ENCODE results near the gene GPC1.

The GPC1 gene

GRCh38 chr2:240426845-240427721 lies 8.4 kb upstream of the GPC1 start:
- Mint-ChIP-seq H3K4me1 (peaks cover 23% of the 10 kb centered on the region), H3K27ac (peak overlapping the region; percentile 36), H3K27me3 (ENCODE audit: low read depth, poor library complexity) (peaks cover 13% of the 10 kb centered on the region), H3K4me3 (no peak overlapping the region), H3K36me3 (ENCODE audit: low read depth) (no peaks in the 10 kb centered on the region), H3K9me3 (peaks cover 54% of the 10 kb centered on the region)
- TF ChIP-seq CTCF (IDR thresholded peaks at IDR 0.05), result no peak
- DNase-seq, result peak; percentile 2

GRCh38 chr2:240427729-240428128 lies 7.7 kb upstream of the GPC1 start:
- Mint-ChIP-seq H3K27ac (no peak overlapping the region), H3K4me3 (no peak overlapping the region), H3K4me1 (peaks cover 23% of the 10 kb centered on the region), H3K36me3 (ENCODE audit: low read depth) (no peaks in the 10 kb centered on the region), H3K27me3 (ENCODE audit: low read depth, poor library complexity) (peaks cover 17% of the 10 kb centered on the region), H3K9me3 (peaks cover 47% of the 10 kb centered on the region)
- no peak for TF ChIP-seq CTCF (IDR thresholded peaks at IDR 0.05)
- DNase-seq, result no peak

- Mint-ChIP-seq H3K36me3 (ENCODE audit: low read depth) (no peaks in the 10 kb centered on the region), H3K27ac (no peak overlapping the region), H3K27me3 (ENCODE audit: low read depth, poor library complexity) (peaks cover 20% of the 10 kb centered on the region), H3K9me3 (peaks cover 42% of the 10 kb centered on the region), H3K4me1 (peaks cover 23% of the 10 kb centered on the region), H3K4me3 (no peak overlapping the region)
- DNase-seq, result no peak
- TF ChIP-seq CTCF (IDR thresholded peaks at IDR 0.05), result no peak
Observed at GRCh38 chr2:240428245-240428644, 7.2 kb upstream of the GPC1 start.

GRCh38 chr2:240429341-240429871 lies 6.1 kb upstream of the GPC1 start:
- peaks cover 29% of the 10 kb centered on the region for H3K4me1 Mint-ChIP-seq
- H3K9me3 Mint-ChIP-seq, result peaks cover 33% of the 10 kb centered on the region
- peaks cover 20% of the 10 kb centered on the region for H3K27me3 Mint-ChIP-seq (ENCODE audit: low read depth, poor library complexity)
- no peak overlapping the region for H3K27ac Mint-ChIP-seq
- no peaks in the 10 kb centered on the region for H3K36me3 Mint-ChIP-seq (ENCODE audit: low read depth)
- TF ChIP-seq CTCF (IDR thresholded peaks at IDR 0.05), result no peak
- no peak overlapping the region for H3K4me3 Mint-ChIP-seq
- DNase-seq, result no peak

- Mint-ChIP-seq H3K4me3 (no peak overlapping the region), H3K27ac (no peak overlapping the region), H3K9me3 (peaks cover 27% of the 10 kb centered on the region), H3K4me1 (peaks cover 33% of the 10 kb centered on the region), H3K36me3 (ENCODE audit: low read depth) (no peaks in the 10 kb centered on the region), H3K27me3 (ENCODE audit: low read depth, poor library complexity) (peaks cover 24% of the 10 kb centered on the region)
- no peak for TF ChIP-seq CTCF (IDR thresholded peaks at IDR 0.05)
- no peak for DNase-seq
Observed at GRCh38 chr2:240429872-240430491, 5.5 kb upstream of the GPC1 start.
